ENCODE data around the gene ATP13A4.

- TF ChIP-seq POLR2AphosphoS5 (IDR thresholded peaks at IDR 0.05), result no peak
- TF ChIP-seq, protein P1, sequence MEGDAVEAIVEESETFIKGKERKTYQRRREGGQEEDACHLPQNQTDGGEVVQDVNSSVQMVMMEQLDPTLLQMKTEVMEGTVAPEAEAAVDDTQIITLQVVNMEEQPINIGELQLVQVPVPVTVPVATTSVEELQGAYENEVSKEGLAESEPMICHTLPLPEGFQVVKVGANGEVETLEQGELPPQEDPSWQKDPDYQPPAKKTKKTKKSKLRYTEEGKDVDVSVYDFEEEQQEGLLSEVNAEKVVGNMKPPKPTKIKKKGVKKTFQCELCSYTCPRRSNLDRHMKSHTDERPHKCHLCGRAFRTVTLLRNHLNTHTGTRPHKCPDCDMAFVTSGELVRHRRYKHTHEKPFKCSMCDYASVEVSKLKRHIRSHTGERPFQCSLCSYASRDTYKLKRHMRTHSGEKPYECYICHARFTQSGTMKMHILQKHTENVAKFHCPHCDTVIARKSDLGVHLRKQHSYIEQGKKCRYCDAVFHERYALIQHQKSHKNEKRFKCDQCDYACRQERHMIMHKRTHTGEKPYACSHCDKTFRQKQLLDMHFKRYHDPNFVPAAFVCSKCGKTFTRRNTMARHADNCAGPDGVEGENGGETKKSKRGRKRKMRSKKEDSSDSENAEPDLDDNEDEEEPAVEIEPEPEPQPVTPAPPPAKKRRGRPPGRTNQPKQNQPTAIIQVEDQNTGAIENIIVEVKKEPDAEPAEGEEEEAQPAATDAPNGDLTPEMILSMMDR (IDR thresholded peaks at IDR 0.05), result no peak
- no peak for TF ChIP-seq POLR2A (IDR thresholded peaks at IDR 0.05)
These were observed 158.0 kb downstream of the ATP13A4 start for GRCh38 chr3:193396451-193397244.
